H9 (cell line): ENCODE results near the gene TIMM13. TPM values are rescaled to one million over a fixed set of nuclear protein-coding genes. Genes with fewer than 3 reads are reported as not detected.

ENCODE experiments used
- DNase-seq: peaks from one replicate; pipeline ENCODE4 v3.0.0-alpha.2; 2017
- H2AFZ ChIP-seq: one replicate; pipeline ENCODE4 v1.6.1; 2013; ENCODE audit warnings: mild to moderate bottlenecking, low read length, control low read depth, moderate library complexity
- H2AK5ac ChIP-seq: 2 replicates; pipeline ENCODE4 v1.6.1; 2013; ENCODE audit warnings: low read length, control low read depth, mixed read lengths; ENCODE audit not compliant: insufficient read length
- H2BK120ac ChIP-seq: one replicate; pipeline ENCODE4 v1.6.1; 2013; ENCODE audit warnings: low read depth, mild to moderate bottlenecking, low read length, control low read depth, inconsistent platforms; ENCODE audit not compliant: poor library complexity, severe bottlenecking
- H2BK12ac ChIP-seq: 2 replicates; pipeline ENCODE4 v1.6.1; 2013; ENCODE audit warnings: low read length, control low read depth, mixed read lengths, low read depth; ENCODE audit not compliant: insufficient read length
- H2BK15ac ChIP-seq: 2 replicates; pipeline ENCODE4 v1.6.1; 2013; ENCODE audit warnings: low read depth, low read length, control low read depth
- H2BK20ac ChIP-seq: one replicate; pipeline ENCODE4 v1.6.1; 2013; ENCODE audit warnings: low read depth, mild to moderate bottlenecking, low read length, control low read depth, inconsistent platforms; ENCODE audit not compliant: poor library complexity, severe bottlenecking
- H2BK5ac ChIP-seq: 2 replicates; pipeline ENCODE4 v1.6.1; 2013; ENCODE audit warnings: low read length, control low read depth, mixed read lengths; ENCODE audit not compliant: insufficient read length
- H3K14ac ChIP-seq: 2 replicates; pipeline ENCODE4 v1.6.1; 2013; ENCODE audit warnings: low read length, control low read depth; ENCODE audit not compliant: insufficient read depth
- H3K18ac ChIP-seq: 2 replicates; pipeline ENCODE4 v1.6.1; 2013; ENCODE audit warnings: low read depth, mild to moderate bottlenecking, mixed read lengths, low read length, control low read depth; ENCODE audit not compliant: insufficient read length
- H3K23ac ChIP-seq: 2 replicates; pipeline ENCODE4 v1.6.1; 2013; ENCODE audit warnings: low read length, control low read depth, mixed read lengths, low read depth; ENCODE audit not compliant: insufficient read length
- H3K23me2 ChIP-seq: 2 replicates; pipeline ENCODE4 v1.6.1; 2013; ENCODE audit warnings: low read depth, mild to moderate bottlenecking, mixed read lengths, low read length, control low read depth; ENCODE audit not compliant: insufficient read length, poor library complexity, severe bottlenecking
- H3K27ac ChIP-seq: 2 replicates; pipeline ENCODE4 v1.5.1; 2013; ENCODE audit warnings: low read length, control low read depth, mixed read lengths, low read depth; ENCODE audit not compliant: insufficient read length
- H3K27me3 ChIP-seq: 2 replicates; pipeline ENCODE4 v1.6.1; 2013; ENCODE audit warnings: low read length, control low read depth, inconsistent platforms; ENCODE audit not compliant: insufficient read depth
- H3K4ac ChIP-seq: 2 replicates; pipeline ENCODE4 v1.6.1; 2013; ENCODE audit warnings: low read depth, mild to moderate bottlenecking, control low read depth, inconsistent platforms, low read length, moderate library complexity
- H3K4me1 ChIP-seq: 2 replicates; pipeline ENCODE4 v1.6.1; 2013; ENCODE audit warnings: low read length, control low read depth, inconsistent platforms; ENCODE audit not compliant: insufficient read depth
- H3K4me2 ChIP-seq: 2 replicates; pipeline ENCODE4 v1.6.1; 2013; ENCODE audit warnings: low read length, control low read depth, mixed read lengths; ENCODE audit not compliant: insufficient read length, insufficient read depth
- H3K56ac ChIP-seq: 2 replicates; pipeline ENCODE4 v1.6.1; 2013; ENCODE audit warnings: low read depth, mild to moderate bottlenecking, mixed read lengths, low read length, control low read depth; ENCODE audit not compliant: insufficient read length
- H3K79me1 ChIP-seq: 2 replicates; pipeline ENCODE4 v1.6.1; 2013; ENCODE audit warnings: low read depth, mild to moderate bottlenecking, moderate library complexity, low read length, control low read depth, inconsistent platforms; ENCODE audit not compliant: insufficient read depth, poor library complexity, severe bottlenecking
- H3K79me2 ChIP-seq: 2 replicates; pipeline ENCODE4 v1.6.1; 2013; ENCODE audit warnings: low read length, control low read depth, inconsistent platforms; ENCODE audit not compliant: insufficient read depth
- H3K9ac ChIP-seq: 2 replicates; pipeline ENCODE4 v1.6.1; 2013; ENCODE audit warnings: low read length, control low read depth, mixed read lengths; ENCODE audit not compliant: insufficient read length; ENCODE audit errors: extremely low read depth
- H3K9me3 ChIP-seq: one replicate; pipeline ENCODE4 v1.6.1; 2013; ENCODE audit warnings: low read depth, low read length, inconsistent platforms; ENCODE audit not compliant: control insufficient read depth
- H3T11ph ChIP-seq: one replicate; pipeline ENCODE4 v1.6.1; 2013; ENCODE audit warnings: mild to moderate bottlenecking, low read length, control low read depth, inconsistent platforms
- H4K20me1 ChIP-seq: one replicate; pipeline ENCODE4 v1.6.1; 2013; ENCODE audit not compliant: control insufficient read depth, insufficient read length, insufficient read depth
- H4K5ac ChIP-seq: 2 replicates; pipeline ENCODE4 v1.6.1; 2013; ENCODE audit warnings: low read depth, mild to moderate bottlenecking, mixed read lengths, low read length, control low read depth; ENCODE audit not compliant: insufficient read length
- H4K8ac ChIP-seq: replicated peaks from 2 replicates; pipeline ENCODE4 v1.6.1; 2013; ENCODE audit warnings: low read length, control low read depth, mixed read lengths, low read depth; ENCODE audit not compliant: insufficient read length
- H4K91ac ChIP-seq: 2 replicates; pipeline ENCODE4 v1.6.1; 2013; ENCODE audit warnings: low read depth, mild to moderate bottlenecking, moderate library complexity, mixed read lengths, low read length, control low read depth; ENCODE audit not compliant: insufficient read length
- H3K27ac Mint-ChIP-seq, 3 experiments: 2 replicates in 2 of 3; 3 replicates in 1 of 3; pipeline ENCODE4 v1.8.0; 2020 to 2021; ENCODE audit warnings: mixed read lengths in 3 of 3, mild to moderate bottlenecking in 1 of 3, moderate library complexity in 1 of 3
- H3K27me3 Mint-ChIP-seq: 2 replicates; pipeline ENCODE4 v1.8.0; 2021; ENCODE audit warnings: low read depth, mild to moderate bottlenecking, moderate library complexity, mixed read lengths
- H3K36me3 Mint-ChIP-seq, 3 experiments: 2 replicates in 2 of 3; 3 replicates in 1 of 3; pipeline ENCODE4 v1.8.0; 2020 to 2021; ENCODE audit warnings: low read depth in 3 of 3, mixed read lengths in 3 of 3; ENCODE audit not compliant: insufficient read depth in 1 of 3
- H3K4me1 Mint-ChIP-seq, 2 experiments: 2 replicates each; pipeline ENCODE4 v1.8.0; 2020; ENCODE audit warnings: mixed read lengths in 2 of 2
- H3K4me3 Mint-ChIP-seq, 2 experiments: 2 replicates in 1 of 2; 3 replicates in 1 of 2; pipeline ENCODE4 v1.8.0; 2020 to 2021; ENCODE audit warnings: mild to moderate bottlenecking in 2 of 2, mixed read lengths in 2 of 2, moderate library complexity in 1 of 2
- H3K9me3 Mint-ChIP-seq, 2 experiments: 2 replicates in 1 of 2; 3 replicates in 1 of 2; pipeline ENCODE4 v1.8.0; 2020; ENCODE audit warnings: mild to moderate bottlenecking in 2 of 2, mixed read lengths in 2 of 2, moderate library complexity in 1 of 2
- WGBS: extraction: QIAGEN DNeasy Blood & Tissue Kit; methylation state at CpG from one replicate; pipeline ENCODE4 v1.1.7; 2013; ENCODE audit warnings: missing lambda C conversion rate, low lambda C conversion rate, mixed read lengths; ENCODE audit not compliant: insufficient read length; ENCODE audit errors: extremely low coverage; 5-methylcytosine and 5-hydroxymethylcytosine counted together
- total RNA-seq: library from RNA; stranded (reverse); gene quantifications from 2 replicates; pipeline ENCODE4 v1.2.1, GENCODE V29; 2021
- TF ChIP-seq, protein P1 (sequence below): fragments of 200-600 bp; sonication (generic); conservative IDR thresholded peaks from 3 replicates; pipeline ENCODE4 v1.8.0; 2021; ENCODE audit warnings: antibody characterized with exemption, mild to moderate bottlenecking

Gene TIMM13
- total RNA-seq, 1 experiment from 2014 or later = 214 TPM

DNA sequence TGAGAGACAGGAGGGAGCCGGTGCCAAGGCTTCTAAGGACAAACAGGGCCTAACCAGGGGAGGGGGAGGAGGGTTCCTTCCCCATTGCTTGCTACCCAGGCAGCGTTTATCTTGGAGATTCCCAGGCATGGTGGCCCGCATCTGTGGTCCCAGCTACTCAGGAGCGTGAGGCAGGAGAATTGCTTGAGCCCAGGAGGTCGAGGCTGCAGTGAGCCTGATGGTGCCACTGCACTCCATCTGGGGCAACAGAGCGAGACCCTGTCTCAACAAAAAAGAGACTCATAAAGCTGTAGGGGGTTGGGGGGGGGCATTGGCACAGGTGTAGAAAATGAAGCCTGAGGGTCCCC lies 11.4 kb downstream of the TIMM13 start:
- no peaks in the 10 kb centered on the region for H3K23me2 ChIP-seq
- H3K4ac ChIP-seq = no peak overlapping the region
- TF ChIP-seq, protein P1, sequence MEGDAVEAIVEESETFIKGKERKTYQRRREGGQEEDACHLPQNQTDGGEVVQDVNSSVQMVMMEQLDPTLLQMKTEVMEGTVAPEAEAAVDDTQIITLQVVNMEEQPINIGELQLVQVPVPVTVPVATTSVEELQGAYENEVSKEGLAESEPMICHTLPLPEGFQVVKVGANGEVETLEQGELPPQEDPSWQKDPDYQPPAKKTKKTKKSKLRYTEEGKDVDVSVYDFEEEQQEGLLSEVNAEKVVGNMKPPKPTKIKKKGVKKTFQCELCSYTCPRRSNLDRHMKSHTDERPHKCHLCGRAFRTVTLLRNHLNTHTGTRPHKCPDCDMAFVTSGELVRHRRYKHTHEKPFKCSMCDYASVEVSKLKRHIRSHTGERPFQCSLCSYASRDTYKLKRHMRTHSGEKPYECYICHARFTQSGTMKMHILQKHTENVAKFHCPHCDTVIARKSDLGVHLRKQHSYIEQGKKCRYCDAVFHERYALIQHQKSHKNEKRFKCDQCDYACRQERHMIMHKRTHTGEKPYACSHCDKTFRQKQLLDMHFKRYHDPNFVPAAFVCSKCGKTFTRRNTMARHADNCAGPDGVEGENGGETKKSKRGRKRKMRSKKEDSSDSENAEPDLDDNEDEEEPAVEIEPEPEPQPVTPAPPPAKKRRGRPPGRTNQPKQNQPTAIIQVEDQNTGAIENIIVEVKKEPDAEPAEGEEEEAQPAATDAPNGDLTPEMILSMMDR = no peak
- H3K36me3 Mint-ChIP-seq = peaks cover 5 to 16% (median 6%) of the 10 kb centered on the region in 3 experiments; a peak in 6 of 7 replicates
- H3K4me1 ChIP-seq = no peaks in the 10 kb centered on the region
- WGBS = no CpG with 5 or more reads among the region's 6 CpGs
- no peaks in the 10 kb centered on the region for H3K79me1 ChIP-seq
- H2BK5ac ChIP-seq = no peak overlapping the region
- no peaks in the 10 kb centered on the region for H3K79me2 ChIP-seq
- no peak overlapping the region for H3T11ph ChIP-seq
- no peak overlapping the region for H3K14ac ChIP-seq
- no peak for DNase-seq
- H3K18ac ChIP-seq = no peak overlapping the region
- H2BK15ac ChIP-seq = no peak overlapping the region
- H4K8ac ChIP-seq = no peak overlapping the region
- no peak overlapping the region for H2BK12ac ChIP-seq
- H3K23ac ChIP-seq = no peak overlapping the region
- no peaks in the 10 kb centered on the region for H4K20me1 ChIP-seq
- H3K9me3 Mint-ChIP-seq = peaks cover 0 to 2% of the 10 kb centered on the region in 2 experiments; a peak in 1 of 5 replicates
- no peak overlapping the region for H2AK5ac ChIP-seq
- H3K9ac ChIP-seq = no peak overlapping the region
- H3K9me3 ChIP-seq = no peaks in the 10 kb centered on the region
- no peak overlapping the region for H2BK120ac ChIP-seq
- no peak overlapping the region for H4K91ac ChIP-seq
- 0 out of 4 replicates have a peak, but pooled peaks cover 0 to 4% of the 10 kb centered on the region in 2 experiments for H3K4me1 Mint-ChIP-seq
- no peak overlapping the region for H3K4me3 Mint-ChIP-seq
- no peak overlapping the region for H3K27ac Mint-ChIP-seq
- H3K27ac ChIP-seq = no peak overlapping the region
- H2AFZ ChIP-seq = no peak overlapping the region
- H3K4me2 ChIP-seq = no peak overlapping the region
- no peak overlapping the region for H3K56ac ChIP-seq
- no peaks in the 10 kb centered on the region for H3K27me3 ChIP-seq
- peaks cover 22% of the 10 kb centered on the region for H3K27me3 Mint-ChIP-seq
- H4K5ac ChIP-seq = no peak overlapping the region
- no peak overlapping the region for H2BK20ac ChIP-seq
